HG03354 (cell line): Measurements from ENCODE around the gene BBS9.
"Not testable (repeated sequence)": the region's sequence is repeated elsewhere in the genome, so short reads cannot be mapped to it uniquely, and the experiment has no call there.

ENCODE experiments used
- ATAC-seq: cut with Tn5 transposase; IDR thresholded peaks from one replicate; pipeline ENCODE4 v1.9.1; 2021; ENCODE audit warnings: mild to moderate bottlenecking; ENCODE audit not compliant: unreplicated experiment, poor library complexity, severe bottlenecking

The BBS9 gene

GRCh38 chr7:33463131-33463530 is 333.8 kb downstream of the BBS9 start:
- ATAC-seq = no peak

GRCh38 chr7:33466203-33466602 is 336.8 kb downstream of the BBS9 start:
- ATAC-seq = no peak

- peak; percentile 65 for ATAC-seq
These were observed 342.4 kb downstream of the BBS9 start for GRCh38 chr7:33471636-33472242.

GRCh38 chr7:33472348-33473025 is 343.1 kb downstream of the BBS9 start:
- no peak for ATAC-seq

GRCh38 chr7:33477719-33478480 is 348.5 kb downstream of the BBS9 start:
- no peak for ATAC-seq

GRCh38 chr7:33484476-33484875 is 355.1 kb downstream of the BBS9 start:
- ATAC-seq = not testable (repeated sequence)

- no peak for ATAC-seq
These were observed 356.6 kb downstream of the BBS9 start for GRCh38 chr7:33485747-33486493.

GRCh38 chr7:33486633-33487032 is 357.3 kb downstream of the BBS9 start:
- no peak for ATAC-seq

GRCh38 chr7:33487998-33488682 is 358.8 kb downstream of the BBS9 start:
- ATAC-seq = peak; percentile 56

- no peak for ATAC-seq
These were observed 365.1 kb downstream of the BBS9 start for GRCh38 chr7:33494474-33494873.

- no peak for ATAC-seq
These were observed 365.8 kb downstream of the BBS9 start for GRCh38 chr7:33495207-33495606.

GRCh38 chr7:33497051-33497450 is 367.7 kb downstream of the BBS9 start:
- ATAC-seq = no peak

GRCh38 chr7:33500703-33501701 is 371.6 kb downstream of the BBS9 start:
- ATAC-seq = no peak

GRCh38 chr7:33503014-33503413 is 373.6 kb downstream of the BBS9 start:
- ATAC-seq = no peak

- no peak for ATAC-seq
These were observed 374.4 kb downstream of the BBS9 start for GRCh38 chr7:33503736-33504135.

- ATAC-seq = no peak
These were observed 374.9 kb downstream of the BBS9 start for GRCh38 chr7:33504266-33504665.

- ATAC-seq = no peak
These were observed 379.8 kb downstream of the BBS9 start for GRCh38 chr7:33509206-33509605.

GRCh38 chr7:33511778-33512177 is 382.4 kb downstream of the BBS9 start:
- ATAC-seq = no peak

- no peak for ATAC-seq
These were observed 387.2 kb downstream of the BBS9 start for GRCh38 chr7:33516568-33516967.
